ENCODE measurements around the gene ATF5. TPM values are rescaled to one million over a fixed set of nuclear protein-coding genes. Genes with fewer than 3 reads are reported as not detected.

The ATF5 gene
- total and polyA plus RNA-seq, 2 of the 13 experiments (the other 11 are each of a cell fraction or from before 2014, with no cell fraction given), result 5.2 to 10.3 TPM

DNA sequence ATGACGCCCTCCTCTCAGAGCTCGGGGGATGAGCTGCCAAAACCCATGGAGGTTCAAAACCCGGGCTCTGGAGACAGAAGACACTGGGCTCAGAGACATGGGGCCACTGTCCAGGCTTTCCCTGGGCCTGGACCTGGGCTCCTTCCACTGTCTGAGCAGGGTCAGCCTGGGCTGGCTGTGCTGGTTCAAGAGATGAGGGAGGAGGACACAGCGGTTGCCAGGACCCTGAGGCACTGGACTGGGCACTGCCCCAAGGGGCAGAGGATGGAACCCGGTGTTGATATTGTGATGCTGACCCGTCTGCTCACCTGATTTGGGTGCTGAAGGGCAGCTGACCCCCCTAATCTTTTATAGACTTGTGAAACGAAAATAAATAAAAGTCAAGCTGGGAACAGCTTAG lies 46.0 kb downstream of the ATF5 start:
- no peak overlapping the region for H3K4me3 ChIP-seq (replicated peaks in 1 of 3; ENCODE audit: insufficient read depth in 1 of 3, low read depth in 2 of 3, low read length in 3 of 3)
- TF ChIP-seq, protein P1, sequence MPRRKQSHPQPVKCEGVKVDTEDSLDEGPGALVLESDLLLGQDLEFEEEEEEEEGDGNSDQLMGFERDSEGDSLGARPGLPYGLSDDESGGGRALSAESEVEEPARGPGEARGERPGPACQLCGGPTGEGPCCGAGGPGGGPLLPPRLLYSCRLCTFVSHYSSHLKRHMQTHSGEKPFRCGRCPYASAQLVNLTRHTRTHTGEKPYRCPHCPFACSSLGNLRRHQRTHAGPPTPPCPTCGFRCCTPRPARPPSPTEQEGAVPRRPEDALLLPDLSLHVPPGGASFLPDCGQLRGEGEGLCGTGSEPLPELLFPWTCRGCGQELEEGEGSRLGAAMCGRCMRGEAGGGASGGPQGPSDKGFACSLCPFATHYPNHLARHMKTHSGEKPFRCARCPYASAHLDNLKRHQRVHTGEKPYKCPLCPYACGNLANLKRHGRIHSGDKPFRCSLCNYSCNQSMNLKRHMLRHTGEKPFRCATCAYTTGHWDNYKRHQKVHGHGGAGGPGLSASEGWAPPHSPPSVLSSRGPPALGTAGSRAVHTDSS (CRISPR knock-in tag; conservative IDR thresholded peaks at IDR 0.05), result no peak
- no peak for TF ChIP-seq PPARG (CRISPR knock-in tag; conservative IDR thresholded peaks at IDR 0.05)
- TF ChIP-seq KDM4B (CRISPR knock-in tag; IDR thresholded peaks at IDR 0.05), result no peak
- TF ChIP-seq, protein P2, sequence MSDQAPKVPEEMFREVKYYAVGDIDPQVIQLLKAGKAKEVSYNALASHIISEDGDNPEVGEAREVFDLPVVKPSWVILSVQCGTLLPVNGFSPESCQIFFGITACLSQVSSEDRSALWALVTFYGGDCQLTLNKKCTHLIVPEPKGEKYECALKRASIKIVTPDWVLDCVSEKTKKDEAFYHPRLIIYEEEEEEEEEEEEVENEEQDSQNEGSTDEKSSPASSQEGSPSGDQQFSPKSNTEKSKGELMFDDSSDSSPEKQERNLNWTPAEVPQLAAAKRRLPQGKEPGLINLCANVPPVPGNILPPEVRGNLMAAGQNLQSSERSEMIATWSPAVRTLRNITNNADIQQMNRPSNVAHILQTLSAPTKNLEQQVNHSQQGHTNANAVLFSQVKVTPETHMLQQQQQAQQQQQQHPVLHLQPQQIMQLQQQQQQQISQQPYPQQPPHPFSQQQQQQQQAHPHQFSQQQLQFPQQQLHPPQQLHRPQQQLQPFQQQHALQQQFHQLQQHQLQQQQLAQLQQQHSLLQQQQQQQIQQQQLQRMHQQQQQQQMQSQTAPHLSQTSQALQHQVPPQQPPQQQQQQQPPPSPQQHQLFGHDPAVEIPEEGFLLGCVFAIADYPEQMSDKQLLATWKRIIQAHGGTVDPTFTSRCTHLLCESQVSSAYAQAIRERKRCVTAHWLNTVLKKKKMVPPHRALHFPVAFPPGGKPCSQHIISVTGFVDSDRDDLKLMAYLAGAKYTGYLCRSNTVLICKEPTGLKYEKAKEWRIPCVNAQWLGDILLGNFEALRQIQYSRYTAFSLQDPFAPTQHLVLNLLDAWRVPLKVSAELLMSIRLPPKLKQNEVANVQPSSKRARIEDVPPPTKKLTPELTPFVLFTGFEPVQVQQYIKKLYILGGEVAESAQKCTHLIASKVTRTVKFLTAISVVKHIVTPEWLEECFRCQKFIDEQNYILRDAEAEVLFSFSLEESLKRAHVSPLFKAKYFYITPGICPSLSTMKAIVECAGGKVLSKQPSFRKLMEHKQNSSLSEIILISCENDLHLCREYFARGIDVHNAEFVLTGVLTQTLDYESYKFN (CRISPR knock-in tag; conservative IDR thresholded peaks at IDR 0.05), result no peak
- TF ChIP-seq RBM22 (optimal IDR thresholded peaks at IDR 0.05; ENCODE audit: low read length), result peak; percentile 21
- TF ChIP-seq TEAD3 (CRISPR knock-in tag; optimal IDR thresholded peaks at IDR 0.05; ENCODE audit: borderline replicate concordance), result no peak
- TF ChIP-seq, protein P3, sequence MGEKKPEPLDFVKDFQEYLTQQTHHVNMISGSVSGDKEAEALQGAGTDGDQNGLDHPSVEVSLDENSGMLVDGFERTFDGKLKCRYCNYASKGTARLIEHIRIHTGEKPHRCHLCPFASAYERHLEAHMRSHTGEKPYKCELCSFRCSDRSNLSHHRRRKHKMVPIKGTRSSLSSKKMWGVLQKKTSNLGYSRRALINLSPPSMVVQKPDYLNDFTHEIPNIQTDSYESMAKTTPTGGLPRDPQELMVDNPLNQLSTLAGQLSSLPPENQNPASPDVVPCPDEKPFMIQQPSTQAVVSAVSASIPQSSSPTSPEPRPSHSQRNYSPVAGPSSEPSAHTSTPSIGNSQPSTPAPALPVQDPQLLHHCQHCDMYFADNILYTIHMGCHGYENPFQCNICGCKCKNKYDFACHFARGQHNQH (CRISPR knock-in tag; IDR thresholded peaks at IDR 0.05), result no peak
- TF ChIP-seq, protein P4, sequence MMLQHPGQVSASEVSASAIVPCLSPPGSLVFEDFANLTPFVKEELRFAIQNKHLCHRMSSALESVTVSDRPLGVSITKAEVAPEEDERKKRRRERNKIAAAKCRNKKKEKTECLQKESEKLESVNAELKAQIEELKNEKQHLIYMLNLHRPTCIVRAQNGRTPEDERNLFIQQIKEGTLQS (CRISPR knock-in tag; IDR thresholded peaks at IDR 0.05), result no peak
- POLR2A ChIA-PET, result no interaction called here
- no peaks in the 10 kb centered on the region for H3K4me1 ChIP-seq (ENCODE audit: insufficient read depth, low read length)
- FAIRE-seq (no peak), ATAC-seq (no peak), DNase-seq (ENCODE audit: low spot score) (no peak)
- H3K36me3 ChIP-seq (replicated peaks in 1 of 2; ENCODE audit: control insufficient read depth in 1 of 2, insufficient read depth in 2 of 2, low read length in 2 of 2), result peaks cover 0 to 1% of the 10 kb centered on the region in 2 experiments; a peak in 1 of 5 replicates
- no peaks in the 10 kb centered on the region for H3K9me3 ChIP-seq (ENCODE audit: low read length)
- no peak overlapping the region for H3K4me2 ChIP-seq (ENCODE audit: low read depth, low read length)
- no peaks in the 10 kb centered on the region for H3K79me2 ChIP-seq (ENCODE audit: insufficient read depth, low read length)
- intact Hi-C loops (cut with micrococcal nuclease; ENCODE audit: unreplicated experiment) (no loop called here), in situ Hi-C loops (cut with HindIII; ENCODE audit: extremely low pct_ligation_motif_present, low pct_unique_long_range_greater_than_20kb) (loop anchor here (5.0 kb wide), 1 partner anchor 38 kb away; no protein-coding TSS in a partner anchor)
- H3K27me3 ChIP-seq (ENCODE audit: control insufficient read depth in 1 of 2, insufficient read depth in 2 of 2, low read length in 2 of 2), result no peaks in the 10 kb centered on the region
- WGBS (ENCODE audit: low lambda C conversion rate), result 81% methylated on average over 6 of the region's 7 CpGs
- H3K9ac ChIP-seq (ENCODE audit: insufficient read depth, low read depth, low read length), result no peak overlapping the region
- BruUV-seq (replicated peaks), result no TSS peak
- CTCF ChIA-PET (ENCODE audit: low intra/inter-chr PET ratio, low total read pairs), result no interaction called here
- no peak overlapping the region for H2AFZ ChIP-seq (ENCODE audit: low read length)
- H4K20me1 ChIP-seq (ENCODE audit: insufficient read depth, low read length), result no peaks in the 10 kb centered on the region
- no peak overlapping the region for H3K27ac ChIP-seq (ENCODE audit: extremely low read length, insufficient read depth, low read length)
